CD4-positive, alpha-beta T cell (primary cell): ENCODE measurements around the gene TUB. TPM values are rescaled to one million over a fixed set of nuclear protein-coding genes. Genes with fewer than 3 reads are reported as not detected.

ENCODE experiments used
- ATAC-seq: fragments of 200-7000 bp; cut with Tn5 transposase; one replicate; pipeline ENCODE4 v1.10.0; 2022; ENCODE audit warnings: mild to moderate bottlenecking; ENCODE audit not compliant: poor library complexity
- CTCF ChIA-PET: fragments of 350-600 bp; sonication (Branson Sonifier 250); formaldehyde crosslinking; loops from one replicate; lab custom pipeline; 2021; ENCODE audit warnings: antibody characterized with exemption, inconsistent platforms; lab: Charles Lee
- POLR2A ChIA-PET: fragments of 350-600 bp; sonication (Branson Sonifier 250); formaldehyde crosslinking; loops from one replicate; lab custom pipeline; 2021; ENCODE audit warnings: antibody characterized with exemption, inconsistent platforms; lab: Charles Lee
- DNase-seq, 14 experiments: peaks; one replicate each; pipeline ENCODE4 v3.0.0-alpha.2; 2013 to 2020; ENCODE audit warnings: mixed read lengths in 2 of 14
- H3K27ac ChIP-seq, 2 donors: one replicate each; pipeline versions ENCODE4 v1.5.1 to v1.7.0; 2013; ENCODE audit warnings: low read length in 2 of 2, low read depth in 1 of 2, mild to moderate bottlenecking in 1 of 2
- H3K27me3 ChIP-seq, 2 experiments: 1 replicate in 1 of 2; 2 replicates in 1 of 2; pipeline versions ENCODE4 v1.6.1 to v1.7.0; 2013; ENCODE audit warnings: low read length in 2 of 2, control low read depth in 1 of 2, mild to moderate bottlenecking in 1 of 2, moderate library complexity in 1 of 2; ENCODE audit not compliant: insufficient read depth in 2 of 2, control insufficient read depth in 1 of 2
- H3K36me3 ChIP-seq: one replicate; pipeline ENCODE4 v1.6.1; 2013; ENCODE audit warnings: low read length, control low read depth; ENCODE audit not compliant: insufficient read depth
- H3K4me1 ChIP-seq: one replicate; pipeline ENCODE4 v1.6.1; 2013; ENCODE audit warnings: low read length, control low read depth; ENCODE audit not compliant: insufficient read depth
- H3K4me3 ChIP-seq: one replicate; pipeline ENCODE4 v1.5.1; 2013; ENCODE audit warnings: mild to moderate bottlenecking, low read length, moderate library complexity
- H3K9me3 ChIP-seq, 2 experiments: 1 replicate in 1 of 2; 2 replicates in 1 of 2; pipeline versions ENCODE4 v1.6.1 to v1.7.0; 2013; ENCODE audit warnings: low read length in 2 of 2, mild to moderate bottlenecking in 2 of 2, control low read depth in 1 of 2, moderate library complexity in 1 of 2; ENCODE audit not compliant: control insufficient read depth in 1 of 2, insufficient read depth in 1 of 2
- H3K27ac Mint-ChIP-seq: one replicate; pipeline ENCODE4 v1.8.0; 2020; ENCODE audit warnings: mixed read lengths
- H3K27me3 Mint-ChIP-seq: one replicate; pipeline ENCODE4 v1.8.0; 2021; ENCODE audit warnings: mixed read lengths
- H3K36me3 Mint-ChIP-seq: one replicate; pipeline ENCODE4 v1.8.0; 2021; ENCODE audit warnings: low read depth, mixed read lengths
- H3K4me1 Mint-ChIP-seq: one replicate; pipeline ENCODE4 v1.8.0; 2021; ENCODE audit warnings: low read depth, mixed read lengths
- H3K4me3 Mint-ChIP-seq: one replicate; pipeline ENCODE4 v1.8.0; 2020; ENCODE audit warnings: mild to moderate bottlenecking, mixed read lengths
- H3K9me3 Mint-ChIP-seq: one replicate; pipeline ENCODE4 v1.8.0; 2020; ENCODE audit warnings: mixed read lengths
- CTCF ChIP-seq: fragments of 200-600 bp; IDR thresholded peaks from one replicate; pipeline ENCODE4 v1.8.0; 2022; ENCODE audit warnings: antibody characterized with exemption, mild to moderate bottlenecking
- intact Hi-C, 2 experiments: fragments of 100-400 bp; cut with DNase I in 1 of 2; cut with micrococcal nuclease in 1 of 2; formaldehyde crosslinking; loops; one replicate each; pipeline versions ENCODE4 v1.15.1 to v1.9.0; 2023 to 2025; cut with DNase I, micrococcal nuclease
- total RNA-seq, 174 experiments: library from RNA in 2 of 174; stranded (reverse) in 2 of 174; gene quantifications; one replicate each; pipeline ENCODE4 v1.2.3 and lab custom pipeline; 2021 to 2026

The TUB gene
- total RNA-seq, 2 experiments from 2014 or later = 0.08 TPM; not detected in 1

GRCh38 chr11:8087185-8087584, 6.2 kb downstream of the TUB start:
- Mint-ChIP-seq H3K4me1 (peaks cover 5% of the 10 kb centered on the region), H3K27ac (no peak overlapping the region), H3K27me3 (peaks cover 46% of the 10 kb centered on the region), H3K36me3 (no peaks in the 10 kb centered on the region), H3K9me3 (no peaks in the 10 kb centered on the region), H3K4me3 (no peak overlapping the region)
- no peak for TF ChIP-seq CTCF
- POLR2A ChIA-PET = no interaction called here
- DNase-seq (no peak), ATAC-seq (no peak)
- Histone ChIP-seq H3K9me3 (no peaks in the 10 kb centered on the region), H3K36me3 (no peaks in the 10 kb centered on the region), H3K4me1 (no peaks in the 10 kb centered on the region), H3K4me3 (no peak overlapping the region), H3K27ac (no peak overlapping the region), H3K27me3 (peaks cover 11 to 21% of the 10 kb centered on the region in 2 experiments)
- intact Hi-C loops = no loop called here
- CTCF ChIA-PET = no interaction called here

GRCh38 chr11:8087756-8088155, 6.7 kb downstream of the TUB start:
- ChIA-PET CTCF (no interaction called here), POLR2A (interaction anchor here (1.0 kb wide), 1 partner anchor 101 kb away, joined by 3 read pairs; the partner anchor contains the start of gene EIF3F)
- Mint-ChIP-seq H3K4me1 (peaks cover 5% of the 10 kb centered on the region), H3K36me3 (no peaks in the 10 kb centered on the region), H3K4me3 (no peak overlapping the region), H3K27me3 (peaks cover 40% of the 10 kb centered on the region), H3K9me3 (no peaks in the 10 kb centered on the region), H3K27ac (no peak overlapping the region)
- H3K27ac ChIP-seq = no peak overlapping the region
- no peak for DNase-seq
- H3K27me3 ChIP-seq = peaks cover 9 to 16% of the 10 kb centered on the region in 2 experiments
- TF ChIP-seq CTCF = no peak
- H3K36me3 ChIP-seq = no peaks in the 10 kb centered on the region
- ATAC-seq = no peak
- intact Hi-C loops = no loop called here
- H3K4me3 ChIP-seq = no peak overlapping the region
- no peaks in the 10 kb centered on the region for H3K9me3 ChIP-seq
- H3K4me1 ChIP-seq = no peaks in the 10 kb centered on the region

- no peaks in the 10 kb centered on the region for H3K36me3 ChIP-seq
- Mint-ChIP-seq H3K9me3 (no peaks in the 10 kb centered on the region), H3K27me3 (peaks cover 20% of the 10 kb centered on the region), H3K27ac (no peak overlapping the region), H3K36me3 (no peaks in the 10 kb centered on the region), H3K4me1 (peaks cover 5% of the 10 kb centered on the region), H3K4me3 (no peak overlapping the region)
- H3K4me3 ChIP-seq = no peak overlapping the region
- ATAC-seq (no peak), DNase-seq (no peak)
- no peaks in the 10 kb centered on the region for H3K9me3 ChIP-seq
- peaks cover 0 to 4% of the 10 kb centered on the region in 2 experiments for H3K27me3 ChIP-seq
- H3K27ac ChIP-seq = no peak overlapping the region
- intact Hi-C loops = loop anchor here in 1 of 2 experiments (2.0 kb wide), 1 partner anchor 83 kb away; no protein-coding TSS in a partner anchor
- CTCF ChIA-PET = interaction anchor here (0.9 to 1.5 kb wide), 2 partner anchors 10 to 83 kb away, joined by 4 read pairs; no protein-coding TSS in a partner anchor
- POLR2A ChIA-PET = no interaction called here
- H3K4me1 ChIP-seq = no peaks in the 10 kb centered on the region
- TF ChIP-seq CTCF = no peak
These were observed 8.9 kb downstream of the TUB start for GRCh38 chr11:8089791-8090510.
